WTC11 (cell line): ENCODE results near the gene RAD23A. TPM values are rescaled to one million over a fixed set of nuclear protein-coding genes. Genes with fewer than 3 reads are reported as not detected.

Experiments used
- ATAC-seq: fragments of 200-7000 bp; cut with Tn5 transposase; 2 replicates; pipeline ENCODE4 v1.10.0; 2021; ENCODE audit warnings: mild to moderate bottlenecking, moderate library complexity
- CTCF ChIA-PET: fragments of 300-600 bp; sonication (Branson Sonifier 250); formaldehyde crosslinking; loops from one replicate; lab custom pipeline; 2021; ENCODE audit warnings: antibody characterized with exemption; lab: Charles Lee
- POLR2A ChIA-PET: fragments of 350-600 bp; sonication (Branson Sonifier 250); formaldehyde crosslinking; loops from one replicate; lab custom pipeline; 2021; ENCODE audit warnings: antibody characterized with exemption; lab: Charles Lee
- DNase-seq: peaks from one replicate; pipeline ENCODE4 v3.0.0; 2021; ENCODE audit warnings: low spot score
- H3K27ac Mint-ChIP-seq: 2 replicates; pipeline ENCODE4 v1.8.0; 2021; ENCODE audit warnings: mixed read lengths
- H3K27me3 Mint-ChIP-seq: 2 replicates; pipeline ENCODE4 v1.8.0; 2021; ENCODE audit warnings: low read depth, mild to moderate bottlenecking, moderate library complexity, mixed read lengths
- H3K36me3 Mint-ChIP-seq: 2 replicates; pipeline ENCODE4 v1.8.0; 2021; ENCODE audit warnings: mixed read lengths
- H3K4me1 Mint-ChIP-seq: 2 replicates; pipeline ENCODE4 v1.8.0; 2022; ENCODE audit warnings: mixed read lengths
- H3K4me3 Mint-ChIP-seq: 2 replicates; pipeline ENCODE4 v1.8.0; 2021; ENCODE audit warnings: mild to moderate bottlenecking, moderate library complexity, mixed read lengths
- H3K9me3 Mint-ChIP-seq: 2 replicates; pipeline ENCODE4 v1.8.0; 2021; ENCODE audit warnings: mixed read lengths
- ESRRA ChIP-seq: sonication (generic); formaldehyde crosslinking; IDR thresholded peaks from 2 replicates; pipeline ENCODE4 v1.8.1; 2022; ENCODE audit warnings: mild to moderate bottlenecking, missing genetic modification reagents, borderline replicate concordance
- ETV6 ChIP-seq: sonication (generic); formaldehyde crosslinking; IDR thresholded peaks from 2 replicates; pipeline ENCODE4 v1.8.1; 2022; ENCODE audit warnings: mild to moderate bottlenecking, missing genetic modification reagents
- FOXJ3 ChIP-seq: sonication (generic); formaldehyde crosslinking; IDR thresholded peaks from 2 replicates; pipeline ENCODE4 v1.9.0; 2021; ENCODE audit warnings: missing genetic modification reagents, mild to moderate bottlenecking, borderline replicate concordance
- FOXP1 ChIP-seq: sonication (generic); formaldehyde crosslinking; IDR thresholded peaks from 2 replicates; pipeline ENCODE4 v1.8.0; 2022; ENCODE audit warnings: missing genetic modification reagents, mild to moderate bottlenecking, moderate library complexity, borderline replicate concordance
- FOXP4 ChIP-seq: sonication (generic); formaldehyde crosslinking; IDR thresholded peaks from 2 replicates; pipeline ENCODE4 v1.8.0; 2022; ENCODE audit warnings: mild to moderate bottlenecking, missing genetic modification reagents
- GRHL2 ChIP-seq: fragments of 250-450 bp; sonication (Bioruptor Pico); IDR thresholded peaks from 2 replicates; pipeline ENCODE4 v1.8.0; 2022; ENCODE audit warnings: mild to moderate bottlenecking, moderate library complexity; ENCODE audit not compliant: insufficient replicate concordance, severe bottlenecking
- GTF2I ChIP-seq: fragments of 250-450 bp; sonication (Bioruptor Pico); conservative IDR thresholded peaks from 2 replicates; pipeline ENCODE4 v1.4.0; 2021; ENCODE audit warnings: mild to moderate bottlenecking
- HMGXB4 ChIP-seq: sonication (generic); formaldehyde crosslinking; IDR thresholded peaks from 2 replicates; pipeline ENCODE4 v1.8.1; 2023; ENCODE audit warnings: mild to moderate bottlenecking, moderate library complexity, missing genetic modification reagents
- IRF2 ChIP-seq: sonication (generic); formaldehyde crosslinking; IDR thresholded peaks from 2 replicates; pipeline ENCODE4 v1.8.0; 2022; ENCODE audit warnings: low read depth, missing genetic modification reagents, borderline replicate concordance
- KAT7 ChIP-seq: sonication (generic); formaldehyde crosslinking; IDR thresholded peaks from 2 replicates; pipeline ENCODE4 v1.8.1; 2023; ENCODE audit warnings: missing genetic modification reagents, mild to moderate bottlenecking, borderline replicate concordance
- MAX ChIP-seq: sonication (generic); formaldehyde crosslinking; IDR thresholded peaks from 2 replicates; pipeline ENCODE4 v1.8.0; 2022; ENCODE audit warnings: mild to moderate bottlenecking, missing genetic modification reagents
- MXD4 ChIP-seq: fragments of 250-450 bp; sonication (Bioruptor Pico); IDR thresholded peaks from 2 replicates; pipeline ENCODE4 v1.8.0; 2021; ENCODE audit warnings: mild to moderate bottlenecking, moderate library complexity, borderline replicate concordance
- NFE2L1 ChIP-seq: sonication (generic); formaldehyde crosslinking; IDR thresholded peaks from 2 replicates; pipeline ENCODE4 v1.8.1; 2023; ENCODE audit warnings: missing genetic modification reagents
- NFYB ChIP-seq: sonication (generic); formaldehyde crosslinking; conservative IDR thresholded peaks from 2 replicates; pipeline ENCODE4 v1.8.0; 2022; ENCODE audit warnings: low read depth, missing genetic modification reagents
- NR1H2 ChIP-seq: sonication (generic); formaldehyde crosslinking; IDR thresholded peaks from 2 replicates; pipeline ENCODE4 v1.9.0; 2021; ENCODE audit warnings: mild to moderate bottlenecking, moderate library complexity, missing genetic modification reagents
- RELA ChIP-seq: sonication (generic); formaldehyde crosslinking; IDR thresholded peaks from 2 replicates; pipeline ENCODE4 v1.8.1; 2022; ENCODE audit warnings: missing genetic modification reagents, mild to moderate bottlenecking, borderline replicate concordance
- SMAD3 ChIP-seq: sonication (generic); formaldehyde crosslinking; IDR thresholded peaks from 2 replicates; pipeline ENCODE4 v1.8.0; 2022; ENCODE audit warnings: missing genetic modification reagents, mild to moderate bottlenecking, borderline replicate concordance
- SMAD4 ChIP-seq: sonication (generic); formaldehyde crosslinking; IDR thresholded peaks from 2 replicates; pipeline ENCODE4 v1.8.0; 2022; ENCODE audit warnings: mild to moderate bottlenecking, missing genetic modification reagents
- TCF7 ChIP-seq: sonication (generic); formaldehyde crosslinking; IDR thresholded peaks from 2 replicates; pipeline ENCODE4 v1.8.0; 2022; ENCODE audit warnings: mild to moderate bottlenecking, low read depth, missing genetic modification reagents, moderate library complexity
- TEAD1 ChIP-seq: sonication (generic); formaldehyde crosslinking; IDR thresholded peaks from 2 replicates; pipeline ENCODE4 v1.8.0; 2022; ENCODE audit warnings: mild to moderate bottlenecking, missing genetic modification reagents
- TEAD4 ChIP-seq: sonication (generic); formaldehyde crosslinking; IDR thresholded peaks from 2 replicates; pipeline ENCODE4 v1.8.0; 2022; ENCODE audit warnings: mild to moderate bottlenecking, missing genetic modification reagents
- ZBTB21 ChIP-seq: sonication (generic); formaldehyde crosslinking; IDR thresholded peaks from 2 replicates; pipeline ENCODE4 v1.8.1; 2023; ENCODE audit warnings: mild to moderate bottlenecking, missing genetic modification reagents, borderline replicate concordance
- ZNF121 ChIP-seq: sonication (generic); formaldehyde crosslinking; IDR thresholded peaks from 2 replicates; pipeline ENCODE4 v1.8.0; 2023; ENCODE audit warnings: missing genetic modification reagents
- ZNF317 ChIP-seq: sonication (generic); formaldehyde crosslinking; IDR thresholded peaks from 2 replicates; pipeline ENCODE4 v1.8.1; 2023; ENCODE audit warnings: low read depth, mild to moderate bottlenecking, moderate library complexity, missing genetic modification reagents, borderline replicate concordance
- ZNF671 ChIP-seq: fragments of 250-450 bp; sonication (Bioruptor Pico); IDR thresholded peaks from 2 replicates; pipeline ENCODE4 v1.8.0; 2021; ENCODE audit warnings: mild to moderate bottlenecking
- total RNA-seq: library from RNA; stranded (reverse); gene quantifications from 3 replicates; pipeline ENCODE4 v1.2.3, GENCODE V29; 2021
- TF ChIP-seq, protein P1 (sequence below): sonication (generic); formaldehyde crosslinking; IDR thresholded peaks from 2 replicates; pipeline ENCODE4 v1.8.1; 2023; ENCODE audit warnings: mild to moderate bottlenecking, missing genetic modification reagents, moderate library complexity
- TF ChIP-seq, protein P2 (sequence below): sonication (generic); formaldehyde crosslinking; IDR thresholded peaks from 2 replicates; pipeline ENCODE4 v1.8.1; 2023; ENCODE audit warnings: mild to moderate bottlenecking, missing genetic modification reagents
- TF ChIP-seq, protein P3 (sequence below): sonication (generic); formaldehyde crosslinking; IDR thresholded peaks from 2 replicates; pipeline ENCODE4 v1.8.0; 2022; ENCODE audit warnings: mild to moderate bottlenecking, missing genetic modification reagents

The RAD23A gene
- total RNA-seq, 1 experiment from 2014 or later: 84.3 TPM

- no peak for TF ChIP-seq ZBTB21 (CRISPR knock-in tag)
- no peak for TF ChIP-seq TEAD1 (CRISPR knock-in tag)
- no peak for TF ChIP-seq NR1H2 (CRISPR knock-in tag)
- no peak for TF ChIP-seq ETV6 (CRISPR knock-in tag)
- TF ChIP-seq GRHL2 (CRISPR knock-in tag): no peak
- TF ChIP-seq KAT7: no peak
- no peak for TF ChIP-seq NFYB (CRISPR knock-in tag)
- no peak for TF ChIP-seq MXD4 (CRISPR knock-in tag)
- TF ChIP-seq NFE2L1 (CRISPR knock-in tag): no peak
- TF ChIP-seq GTF2I (CRISPR knock-in tag): no peak
- no peak for TF ChIP-seq TEAD4 (CRISPR knock-in tag)
Measured at GRCh38 chr19:12955996-12956395, 10.3 kb downstream of the RAD23A start (continued).

DNA sequence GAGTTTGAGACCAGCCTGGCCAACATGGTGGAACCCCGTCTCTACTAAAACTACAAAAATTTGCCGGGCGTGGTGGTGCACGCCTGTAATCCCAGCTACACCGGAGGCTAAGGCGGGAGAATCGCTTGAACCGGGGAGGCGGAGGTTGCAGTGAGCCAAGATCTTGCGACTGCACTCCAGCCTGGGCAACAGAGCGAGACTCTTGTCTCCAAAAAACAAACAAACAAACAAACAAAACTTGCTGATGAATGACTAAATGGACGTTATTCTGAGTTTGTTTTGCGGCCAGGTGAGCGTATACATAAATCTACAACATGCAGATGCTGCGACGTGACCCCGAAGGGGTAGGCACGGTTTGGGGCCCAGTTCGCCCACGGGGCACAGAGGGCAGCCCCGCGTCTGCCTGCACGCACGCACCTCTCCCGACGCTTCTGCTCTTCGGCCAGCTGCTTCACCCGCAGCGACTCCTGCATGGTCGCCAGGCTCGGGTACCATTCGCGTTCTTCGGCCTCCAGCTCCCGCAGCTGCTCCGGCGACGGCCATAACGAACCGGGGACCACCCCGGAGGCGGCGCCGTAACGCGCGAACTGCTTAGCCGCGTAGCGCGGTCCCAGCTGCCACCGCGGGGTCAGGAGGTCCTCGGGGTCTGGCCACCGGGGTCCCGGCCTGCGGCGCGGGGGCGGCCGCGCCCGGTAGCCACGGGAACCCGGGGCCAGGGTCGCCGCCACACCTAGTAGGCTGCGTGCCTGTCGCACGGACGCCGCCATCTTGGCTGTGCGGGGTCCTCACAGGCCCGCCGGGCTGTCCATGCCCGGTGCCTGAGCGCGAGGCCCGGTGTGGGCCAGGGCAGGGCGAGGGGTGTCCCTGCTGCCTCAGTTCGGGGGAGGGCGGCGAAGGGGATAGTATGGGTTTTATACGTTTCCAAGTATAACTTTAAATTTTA lies 11.1 kb downstream of the RAD23A start, which contains the start of gene GADD45GIP1:
Gene GADD45GIP1, minus strand, starts transcription at position 778 of the 943 bp plus-strand sequence. Its CDS starts 11 bp downstream, at position 767.
- peaks cover 3% of the 10 kb centered on the region for H3K9me3 Mint-ChIP-seq
- ChIA-PET CTCF (interaction anchor here (1.7 to 5.4 kb wide), 2 partner anchors 9 to 21 kb away, joined by 4 to 57 read pairs; no protein-coding TSS in a partner anchor), POLR2A (interaction anchor here (0.6 to 2.6 kb wide), 4 partner anchors 9 to 62 kb away, joined by 3 to 10 read pairs (median 4); partner anchors contain the start of gene RAD23A)
- peaks cover 16% of the 10 kb centered on the region for H3K36me3 Mint-ChIP-seq
- H3K4me3 Mint-ChIP-seq: peak within 1 kb of the TSS; percentile 90
- DNase-seq (peak; percentile 78), ATAC-seq (peak; percentile 93)
- H3K27ac Mint-ChIP-seq: peak within 1 kb of the TSS; percentile 89
- peaks cover 2% of the 10 kb centered on the region; the same call in 1 of the 2 replicates for H3K27me3 Mint-ChIP-seq
- peaks cover 26% of the 10 kb centered on the region for H3K4me1 Mint-ChIP-seq
- no peak for TF ChIP-seq NR1H2 (CRISPR knock-in tag)
- peak; percentile 5; the same call in 1 of the 2 replicates for TF ChIP-seq TCF7 (CRISPR knock-in tag)
- TF ChIP-seq FOXP4 (CRISPR knock-in tag): peak; percentile 88; the same call in 1 of the 2 replicates
- TF ChIP-seq, protein P1, sequence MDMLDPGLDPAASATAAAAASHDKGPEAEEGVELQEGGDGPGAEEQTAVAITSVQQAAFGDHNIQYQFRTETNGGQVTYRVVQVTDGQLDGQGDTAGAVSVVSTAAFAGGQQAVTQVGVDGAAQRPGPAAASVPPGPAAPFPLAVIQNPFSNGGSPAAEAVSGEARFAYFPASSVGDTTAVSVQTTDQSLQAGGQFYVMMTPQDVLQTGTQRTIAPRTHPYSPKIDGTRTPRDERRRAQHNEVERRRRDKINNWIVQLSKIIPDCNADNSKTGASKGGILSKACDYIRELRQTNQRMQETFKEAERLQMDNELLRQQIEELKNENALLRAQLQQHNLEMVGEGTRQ (CRISPR knock-in tag): peak; percentile 38; the same call in 1 of the 2 replicates
- 0 out of 2 replicates have a peak, but pooled peaks have one; percentile 45 for TF ChIP-seq ESRRA (CRISPR knock-in tag)
- TF ChIP-seq FOXJ3 (CRISPR knock-in tag): no peak
- 0 out of 2 replicates have a peak, but pooled peaks have one; percentile 75 for TF ChIP-seq RELA (CRISPR knock-in tag)
- no peak for TF ChIP-seq ZNF317 (CRISPR knock-in tag)
- peak; percentile 39; the same call in 1 of the 2 replicates for TF ChIP-seq FOXP1 (CRISPR knock-in tag)
- TF ChIP-seq, protein P2, sequence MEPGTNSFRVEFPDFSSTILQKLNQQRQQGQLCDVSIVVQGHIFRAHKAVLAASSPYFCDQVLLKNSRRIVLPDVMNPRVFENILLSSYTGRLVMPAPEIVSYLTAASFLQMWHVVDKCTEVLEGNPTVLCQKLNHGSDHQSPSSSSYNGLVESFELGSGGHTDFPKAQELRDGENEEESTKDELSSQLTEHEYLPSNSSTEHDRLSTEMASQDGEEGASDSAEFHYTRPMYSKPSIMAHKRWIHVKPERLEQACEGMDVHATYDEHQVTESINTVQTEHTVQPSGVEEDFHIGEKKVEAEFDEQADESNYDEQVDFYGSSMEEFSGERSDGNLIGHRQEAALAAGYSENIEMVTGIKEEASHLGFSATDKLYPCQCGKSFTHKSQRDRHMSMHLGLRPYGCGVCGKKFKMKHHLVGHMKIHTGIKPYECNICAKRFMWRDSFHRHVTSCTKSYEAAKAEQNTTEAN (CRISPR knock-in tag): peak; percentile 77; the same call in 1 of the 2 replicates
- peak; percentile 27; the same call in 1 of the 2 replicates for TF ChIP-seq SMAD3 (CRISPR knock-in tag)
- peak; percentile 83 for TF ChIP-seq ZNF121 (CRISPR knock-in tag)
- 0 out of 2 replicates have a peak, but pooled peaks have one; percentile 14 for TF ChIP-seq SMAD4
- TF ChIP-seq MAX (CRISPR knock-in tag): peak; percentile 35; the same call in 1 of the 2 replicates
- TF ChIP-seq, protein P3, sequence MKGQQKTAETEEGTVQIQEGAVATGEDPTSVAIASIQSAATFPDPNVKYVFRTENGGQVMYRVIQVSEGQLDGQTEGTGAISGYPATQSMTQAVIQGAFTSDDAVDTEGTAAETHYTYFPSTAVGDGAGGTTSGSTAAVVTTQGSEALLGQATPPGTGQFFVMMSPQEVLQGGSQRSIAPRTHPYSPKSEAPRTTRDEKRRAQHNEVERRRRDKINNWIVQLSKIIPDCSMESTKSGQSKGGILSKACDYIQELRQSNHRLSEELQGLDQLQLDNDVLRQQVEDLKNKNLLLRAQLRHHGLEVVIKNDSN: peak; percentile 38; the same call in 1 of the 2 replicates
- 0 out of 2 replicates have a peak, but pooled peaks have one; percentile 38 for TF ChIP-seq GTF2I (CRISPR knock-in tag)
- TF ChIP-seq ZNF671 (CRISPR knock-in tag): no peak
- TF ChIP-seq HMGXB4 (CRISPR knock-in tag): peak; percentile 95
- TF ChIP-seq IRF2 (CRISPR knock-in tag): 0 out of 2 replicates have a peak, but pooled peaks have one; percentile 53
